H9 (cell line): ENCODE data around the gene CCDC92. TPM values are rescaled to one million over a fixed set of nuclear protein-coding genes. Genes with fewer than 3 reads are reported as not detected.

ENCODE experiments used
- DNase-seq: peaks from one replicate; pipeline ENCODE4 v3.0.0-alpha.2; 2017
- H2AFZ ChIP-seq: one replicate; pipeline ENCODE4 v1.6.1; 2013; ENCODE audit warnings: mild to moderate bottlenecking, low read length, control low read depth, moderate library complexity
- H2AK5ac ChIP-seq: 2 replicates; pipeline ENCODE4 v1.6.1; 2013; ENCODE audit warnings: low read length, control low read depth, mixed read lengths; ENCODE audit not compliant: insufficient read length
- H2BK120ac ChIP-seq: one replicate; pipeline ENCODE4 v1.6.1; 2013; ENCODE audit warnings: low read depth, mild to moderate bottlenecking, low read length, control low read depth, inconsistent platforms; ENCODE audit not compliant: poor library complexity, severe bottlenecking
- H2BK12ac ChIP-seq: 2 replicates; pipeline ENCODE4 v1.6.1; 2013; ENCODE audit warnings: low read length, control low read depth, mixed read lengths, low read depth; ENCODE audit not compliant: insufficient read length
- H2BK15ac ChIP-seq: 2 replicates; pipeline ENCODE4 v1.6.1; 2013; ENCODE audit warnings: low read depth, low read length, control low read depth
- H2BK20ac ChIP-seq: one replicate; pipeline ENCODE4 v1.6.1; 2013; ENCODE audit warnings: low read depth, mild to moderate bottlenecking, low read length, control low read depth, inconsistent platforms; ENCODE audit not compliant: poor library complexity, severe bottlenecking
- H2BK5ac ChIP-seq: 2 replicates; pipeline ENCODE4 v1.6.1; 2013; ENCODE audit warnings: low read length, control low read depth, mixed read lengths; ENCODE audit not compliant: insufficient read length
- H3K14ac ChIP-seq: 2 replicates; pipeline ENCODE4 v1.6.1; 2013; ENCODE audit warnings: low read length, control low read depth; ENCODE audit not compliant: insufficient read depth
- H3K18ac ChIP-seq: 2 replicates; pipeline ENCODE4 v1.6.1; 2013; ENCODE audit warnings: low read depth, mild to moderate bottlenecking, mixed read lengths, low read length, control low read depth; ENCODE audit not compliant: insufficient read length
- H3K23ac ChIP-seq: 2 replicates; pipeline ENCODE4 v1.6.1; 2013; ENCODE audit warnings: low read length, control low read depth, mixed read lengths, low read depth; ENCODE audit not compliant: insufficient read length
- H3K23me2 ChIP-seq: 2 replicates; pipeline ENCODE4 v1.6.1; 2013; ENCODE audit warnings: low read depth, mild to moderate bottlenecking, mixed read lengths, low read length, control low read depth; ENCODE audit not compliant: insufficient read length, poor library complexity, severe bottlenecking
- H3K27ac ChIP-seq: 2 replicates; pipeline ENCODE4 v1.5.1; 2013; ENCODE audit warnings: low read length, control low read depth, mixed read lengths, low read depth; ENCODE audit not compliant: insufficient read length
- H3K27me3 ChIP-seq: 2 replicates; pipeline ENCODE4 v1.6.1; 2013; ENCODE audit warnings: low read length, control low read depth, inconsistent platforms; ENCODE audit not compliant: insufficient read depth
- H3K4ac ChIP-seq: 2 replicates; pipeline ENCODE4 v1.6.1; 2013; ENCODE audit warnings: low read depth, mild to moderate bottlenecking, control low read depth, inconsistent platforms, low read length, moderate library complexity
- H3K4me1 ChIP-seq: 2 replicates; pipeline ENCODE4 v1.6.1; 2013; ENCODE audit warnings: low read length, control low read depth, inconsistent platforms; ENCODE audit not compliant: insufficient read depth
- H3K4me2 ChIP-seq: 2 replicates; pipeline ENCODE4 v1.6.1; 2013; ENCODE audit warnings: low read length, control low read depth, mixed read lengths; ENCODE audit not compliant: insufficient read length, insufficient read depth
- H3K56ac ChIP-seq: 2 replicates; pipeline ENCODE4 v1.6.1; 2013; ENCODE audit warnings: low read depth, mild to moderate bottlenecking, mixed read lengths, low read length, control low read depth; ENCODE audit not compliant: insufficient read length
- H3K79me1 ChIP-seq: 2 replicates; pipeline ENCODE4 v1.6.1; 2013; ENCODE audit warnings: low read depth, mild to moderate bottlenecking, moderate library complexity, low read length, control low read depth, inconsistent platforms; ENCODE audit not compliant: insufficient read depth, poor library complexity, severe bottlenecking
- H3K79me2 ChIP-seq: 2 replicates; pipeline ENCODE4 v1.6.1; 2013; ENCODE audit warnings: low read length, control low read depth, inconsistent platforms; ENCODE audit not compliant: insufficient read depth
- H3K9ac ChIP-seq: 2 replicates; pipeline ENCODE4 v1.6.1; 2013; ENCODE audit warnings: low read length, control low read depth, mixed read lengths; ENCODE audit not compliant: insufficient read length; ENCODE audit errors: extremely low read depth
- H3K9me3 ChIP-seq: one replicate; pipeline ENCODE4 v1.6.1; 2013; ENCODE audit warnings: low read depth, low read length, inconsistent platforms; ENCODE audit not compliant: control insufficient read depth
- H3T11ph ChIP-seq: one replicate; pipeline ENCODE4 v1.6.1; 2013; ENCODE audit warnings: mild to moderate bottlenecking, low read length, control low read depth, inconsistent platforms
- H4K20me1 ChIP-seq: one replicate; pipeline ENCODE4 v1.6.1; 2013; ENCODE audit not compliant: control insufficient read depth, insufficient read length, insufficient read depth
- H4K5ac ChIP-seq: 2 replicates; pipeline ENCODE4 v1.6.1; 2013; ENCODE audit warnings: low read depth, mild to moderate bottlenecking, mixed read lengths, low read length, control low read depth; ENCODE audit not compliant: insufficient read length
- H4K8ac ChIP-seq: replicated peaks from 2 replicates; pipeline ENCODE4 v1.6.1; 2013; ENCODE audit warnings: low read length, control low read depth, mixed read lengths, low read depth; ENCODE audit not compliant: insufficient read length
- H4K91ac ChIP-seq: 2 replicates; pipeline ENCODE4 v1.6.1; 2013; ENCODE audit warnings: low read depth, mild to moderate bottlenecking, moderate library complexity, mixed read lengths, low read length, control low read depth; ENCODE audit not compliant: insufficient read length
- H3K27ac Mint-ChIP-seq, 3 experiments: 2 replicates in 2 of 3; 3 replicates in 1 of 3; pipeline ENCODE4 v1.8.0; 2020 to 2021; ENCODE audit warnings: mixed read lengths in 3 of 3, mild to moderate bottlenecking in 1 of 3, moderate library complexity in 1 of 3
- H3K27me3 Mint-ChIP-seq: 2 replicates; pipeline ENCODE4 v1.8.0; 2021; ENCODE audit warnings: low read depth, mild to moderate bottlenecking, moderate library complexity, mixed read lengths
- H3K36me3 Mint-ChIP-seq, 3 experiments: 2 replicates in 2 of 3; 3 replicates in 1 of 3; pipeline ENCODE4 v1.8.0; 2020 to 2021; ENCODE audit warnings: low read depth in 3 of 3, mixed read lengths in 3 of 3; ENCODE audit not compliant: insufficient read depth in 1 of 3
- H3K4me1 Mint-ChIP-seq, 2 experiments: 2 replicates each; pipeline ENCODE4 v1.8.0; 2020; ENCODE audit warnings: mixed read lengths in 2 of 2
- H3K4me3 Mint-ChIP-seq, 2 experiments: 2 replicates in 1 of 2; 3 replicates in 1 of 2; pipeline ENCODE4 v1.8.0; 2020 to 2021; ENCODE audit warnings: mild to moderate bottlenecking in 2 of 2, mixed read lengths in 2 of 2, moderate library complexity in 1 of 2
- H3K9me3 Mint-ChIP-seq, 2 experiments: 2 replicates in 1 of 2; 3 replicates in 1 of 2; pipeline ENCODE4 v1.8.0; 2020; ENCODE audit warnings: mild to moderate bottlenecking in 2 of 2, mixed read lengths in 2 of 2, moderate library complexity in 1 of 2
- CTCF ChIP-seq: fragments of 200-600 bp; sonication (generic); conservative IDR thresholded peaks from 3 replicates; pipeline ENCODE4 v1.8.0; 2021; ENCODE audit warnings: antibody characterized with exemption, mild to moderate bottlenecking
- WGBS: extraction: QIAGEN DNeasy Blood & Tissue Kit; methylation state at CpG from one replicate; pipeline ENCODE4 v1.1.7; 2013; ENCODE audit warnings: missing lambda C conversion rate, low lambda C conversion rate, mixed read lengths; ENCODE audit not compliant: insufficient read length; ENCODE audit errors: extremely low coverage; 5-methylcytosine and 5-hydroxymethylcytosine counted together
- total RNA-seq: library from RNA; stranded (reverse); gene quantifications from 2 replicates; pipeline ENCODE4 v1.2.1, GENCODE V29; 2021

The CCDC92 gene
- total RNA-seq, 1 experiment from 2014 or later = 1.3 TPM

- peaks cover 9% of the 10 kb centered on the region in 2 experiments for H3K9me3 Mint-ChIP-seq
- no peak for DNase-seq
- H2BK15ac ChIP-seq = no peak overlapping the region
- no peak overlapping the region for H2BK5ac ChIP-seq
- peaks cover 0 to 5% (median 2%) of the 10 kb centered on the region in 3 experiments; a peak in 3 of 7 replicates for H3K36me3 Mint-ChIP-seq
- no peak overlapping the region for H3K27ac Mint-ChIP-seq
- no peak overlapping the region for H4K91ac ChIP-seq
- H3K4me1 ChIP-seq = no peaks in the 10 kb centered on the region
- no peak overlapping the region for H2BK120ac ChIP-seq
- H3K9me3 ChIP-seq = no peaks in the 10 kb centered on the region
- no peak overlapping the region for H3K56ac ChIP-seq
- WGBS = no CpG with 5 or more reads among the region's 7 CpGs
- H3K27me3 Mint-ChIP-seq = peaks cover 60% of the 10 kb centered on the region
- no peak overlapping the region for H3K18ac ChIP-seq
- H3K14ac ChIP-seq = no peak overlapping the region
- H2BK12ac ChIP-seq = no peak overlapping the region
- H4K20me1 ChIP-seq = no peaks in the 10 kb centered on the region
- no peak overlapping the region for H2AK5ac ChIP-seq
- H3K4ac ChIP-seq = no peak overlapping the region
- H3K23me2 ChIP-seq = no peaks in the 10 kb centered on the region
- H3K9ac ChIP-seq = no peak overlapping the region
- H4K8ac ChIP-seq = no peak overlapping the region
- no peak overlapping the region for H3K27ac ChIP-seq
- H3K79me2 ChIP-seq = no peaks in the 10 kb centered on the region
- no peak overlapping the region for H3K4me2 ChIP-seq
- H3K23ac ChIP-seq = no peak overlapping the region
- H3K4me1 Mint-ChIP-seq = peaks cover 0 to 10% of the 10 kb centered on the region in 2 experiments; a peak in 2 of 4 replicates
- H4K5ac ChIP-seq = no peak overlapping the region
- no peak overlapping the region for H3K4me3 Mint-ChIP-seq
- H3T11ph ChIP-seq = no peak overlapping the region
- H2AFZ ChIP-seq = no peak overlapping the region
- H3K27me3 ChIP-seq = no peaks in the 10 kb centered on the region; the same call in 1 of the 2 replicates
- H3K79me1 ChIP-seq = no peaks in the 10 kb centered on the region
- TF ChIP-seq CTCF = no peak
- no peak overlapping the region for H2BK20ac ChIP-seq
These were observed 65.8 kb downstream of the CCDC92 start for GRCh38 chr12:123906711-123907420.
